GM23338 (cell line): ENCODE data around the gene TIGAR. TPM values are rescaled to one million over a fixed set of nuclear protein-coding genes. Genes with fewer than 3 reads are reported as not detected.

Experiments
- ATAC-seq: fragments of 200-7000 bp; cut with Tn5 transposase; 3 replicates; pipeline ENCODE4 v1.9.1; 2020
- DNase-seq: peaks from one replicate; pipeline ENCODE4 v3.0.0-alpha.2; 2015; ENCODE audit warnings: low spot score
- H2AFZ ChIP-seq: fragments of 200-600 bp; sonication (generic); 2 replicates; pipeline ENCODE4 v1.8.0; 2016; ENCODE audit warnings: antibody characterized with exemption, mild to moderate bottlenecking, moderate library complexity
- H3F3A ChIP-seq: fragments of 200-600 bp; sonication (generic); replicated peaks from 2 replicates; pipeline ENCODE4 v1.8.0; 2017; ENCODE audit warnings: antibody characterized with exemption, mixed run types, low read depth
- H3K27ac ChIP-seq: fragments of 200-600 bp; sonication (generic); 2 replicates; pipeline ENCODE4 v1.6.1; 2016; ENCODE audit warnings: low read depth
- H3K27me3 ChIP-seq: fragments of 200-600 bp; sonication (generic); 2 replicates; pipeline ENCODE4 v1.8.0; 2016; ENCODE audit warnings: mild to moderate bottlenecking, mixed run types, moderate library complexity; ENCODE audit not compliant: insufficient read depth
- H3K36me3 ChIP-seq: fragments of 200-600 bp; sonication (generic); 2 replicates; pipeline ENCODE4 v1.8.0; 2016; ENCODE audit warnings: mild to moderate bottlenecking; ENCODE audit not compliant: insufficient read depth
- H3K4me1 ChIP-seq: fragments of 200-600 bp; sonication (generic); 2 replicates; pipeline ENCODE4 v1.8.0; 2016; ENCODE audit warnings: mild to moderate bottlenecking, moderate library complexity; ENCODE audit not compliant: insufficient read depth
- H3K4me2 ChIP-seq: fragments of 200-600 bp; sonication (generic); 2 replicates; pipeline ENCODE4 v1.7.1; 2017; ENCODE audit warnings: mixed run types
- H3K4me3 ChIP-seq: fragments of 200-600 bp; sonication (generic); 2 replicates; pipeline ENCODE4 v1.6.1; 2016; ENCODE audit warnings: mixed run types
- H3K79me2 ChIP-seq: fragments of 200-600 bp; sonication (generic); replicated peaks from 2 replicates; pipeline ENCODE4 v1.8.0; 2017; ENCODE audit warnings: mild to moderate bottlenecking; ENCODE audit not compliant: insufficient read depth
- H3K9me2 ChIP-seq: fragments of 200-600 bp; sonication (generic); 2 replicates; pipeline ENCODE4 v1.8.0; 2017; ENCODE audit not compliant: insufficient read depth
- H4K20me1 ChIP-seq: fragments of 200-600 bp; sonication (generic); replicated peaks from 2 replicates; pipeline ENCODE4 v1.8.0; 2017; ENCODE audit warnings: mild to moderate bottlenecking; ENCODE audit not compliant: insufficient read depth
- H3K27ac Mint-ChIP-seq: 2 replicates; pipeline ENCODE4 v1.8.0; 2020; ENCODE audit warnings: inconsistent platforms, mild to moderate bottlenecking, moderate library complexity, mixed read lengths
- H3K27me3 Mint-ChIP-seq: 3 replicates; pipeline ENCODE4 v1.8.0; 2022; ENCODE audit warnings: low read depth, mild to moderate bottlenecking, moderate library complexity, mixed read lengths, inconsistent platforms; ENCODE audit not compliant: insufficient read depth, poor library complexity
- H3K36me3 Mint-ChIP-seq: 3 replicates; pipeline ENCODE4 v1.8.0; 2021; ENCODE audit warnings: low read depth, mild to moderate bottlenecking, inconsistent platforms, moderate library complexity, mixed read lengths
- H3K4me1 Mint-ChIP-seq: 3 replicates; pipeline ENCODE4 v1.8.0; 2020; ENCODE audit warnings: mild to moderate bottlenecking, inconsistent platforms, mixed read lengths
- H3K4me3 Mint-ChIP-seq: 3 replicates; pipeline ENCODE4 v1.8.0; 2021; ENCODE audit warnings: moderate library complexity, mild to moderate bottlenecking, inconsistent platforms, mixed read lengths
- H3K9me3 Mint-ChIP-seq: 3 replicates; pipeline ENCODE4 v1.8.0; 2020; ENCODE audit warnings: moderate library complexity, mild to moderate bottlenecking, inconsistent platforms, mixed read lengths
- CREB1 ChIP-seq: fragments of 250-450 bp; sonication (Bioruptor Pico); IDR thresholded peaks from 2 replicates; pipeline ENCODE4 v1.5.0; 2020; ENCODE audit warnings: low read depth, mild to moderate bottlenecking, moderate library complexity
- EZH2 ChIP-seq: fragments of 200-600 bp; sonication (generic); IDR thresholded peaks from one replicate; pipeline ENCODE4 v1.8.0; 2017; ENCODE audit warnings: antibody characterized with exemption, mild to moderate bottlenecking, low read depth; ENCODE audit not compliant: unreplicated experiment
- JUNB ChIP-seq: IDR thresholded peaks from one replicate; pipeline ENCODE4 v1.6.1; 2016; ENCODE audit warnings: antibody characterized with exemption; ENCODE audit not compliant: unreplicated experiment
- NANOG ChIP-seq: IDR thresholded peaks from 2 replicates; pipeline ENCODE4 v1.6.1; 2016; ENCODE audit warnings: antibody characterized with exemption, borderline replicate concordance
- POLR2AphosphoS5 ChIP-seq: IDR thresholded peaks from 2 replicates; pipeline ENCODE4 v1.6.1; 2016; ENCODE audit warnings: antibody characterized with exemption, low read depth
- STAT1 ChIP-seq: IDR thresholded peaks from one replicate; pipeline ENCODE4 v1.6.1; 2016; ENCODE audit warnings: antibody characterized with exemption; ENCODE audit not compliant: unreplicated experiment
- ZNF114 ChIP-seq: fragments of 250-450 bp; sonication (Bioruptor Pico); IDR thresholded peaks from 2 replicates; pipeline ENCODE4 v1.5.0; 2020; ENCODE audit warnings: mild to moderate bottlenecking, moderate library complexity
- ZNF331 ChIP-seq: fragments of 250-450 bp; sonication (Bioruptor Pico); IDR thresholded peaks from 2 replicates; pipeline ENCODE4 v1.5.0; 2020; ENCODE audit warnings: low read depth, mild to moderate bottlenecking, moderate library complexity
- polyA plus RNA-seq: library from polyadenylated mRNA; unstranded; fragments of >200 nt; fragmentation: Nextera tagmentation; extraction: Ambion mirVana; gene quantifications from 2 replicates; pipeline ENCODE4 v1.2.1, GENCODE V29; 2016
- total RNA-seq: library from RNA; depleted of rRNA; stranded (reverse); fragments of >200 nt; shearing (Covaris generic); gene quantifications from 2 replicates; pipeline ENCODE4 v1.2.3, GENCODE V29; 2014
- TF ChIP-seq, protein P1 (sequence below): IDR thresholded peaks from 2 replicates; pipeline ENCODE4 v1.6.1; 2016; ENCODE audit warnings: antibody characterized with exemption
- TF ChIP-seq, protein P2 (sequence below): IDR thresholded peaks from one replicate; pipeline ENCODE4 v1.6.1; 2018; ENCODE audit warnings: antibody characterized with exemption; ENCODE audit not compliant: unreplicated experiment

The TIGAR gene
- total and polyA plus RNA-seq, 2 experiments from 2014 or later = 10.4 to 13.3 TPM

DNA sequence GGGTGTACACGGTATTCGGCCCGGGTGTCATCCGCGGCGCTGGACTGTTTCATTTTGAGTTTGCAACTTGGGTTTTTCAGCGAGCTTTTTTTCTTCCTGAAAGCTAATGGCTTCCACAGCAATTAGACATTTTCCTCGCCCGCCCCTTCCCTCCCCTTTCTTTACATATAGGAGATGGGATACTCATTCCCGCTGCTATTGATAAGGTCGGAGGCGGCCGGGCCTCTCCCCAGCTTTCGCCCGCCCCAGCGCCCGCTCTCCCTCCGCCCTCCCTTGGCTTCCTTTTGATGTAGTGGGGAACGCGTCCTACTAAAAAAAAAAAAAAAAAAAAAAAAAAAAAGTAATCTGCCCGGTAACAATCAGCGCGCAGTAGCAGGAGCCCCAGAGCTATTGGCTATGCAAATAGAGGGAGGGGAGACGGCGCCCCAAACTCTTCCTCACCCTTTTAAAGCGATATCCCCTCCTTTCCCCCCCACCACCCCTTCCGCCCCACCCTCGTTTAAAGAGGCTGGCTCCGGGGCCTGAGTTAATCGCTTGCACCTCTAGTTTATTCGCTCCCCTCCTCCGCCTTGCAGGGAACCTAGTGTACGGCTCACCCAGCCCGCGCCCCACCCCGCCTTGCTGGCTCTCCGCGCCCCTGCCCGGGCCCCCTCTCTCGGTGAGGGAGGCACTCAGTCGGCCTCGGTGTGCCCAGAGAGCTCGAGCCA, 49.1 kb upstream of the TIGAR start:
- DNase-seq (peak; percentile 94), ATAC-seq (peak; percentile 24)
- Histone ChIP-seq H3K4me1 (peaks cover 30% of the 10 kb centered on the region), H3K36me3 (peaks cover 10% of the 10 kb centered on the region), H3K27ac (peak overlapping the region; percentile 95), H4K20me1 (peaks cover 11% of the 10 kb centered on the region; the same call in 1 of the 2 replicates), H3K27me3 (peaks cover 33% of the 10 kb centered on the region), H3K4me2 (peak overlapping the region; percentile 100), H3K9me2 (no peaks in the 10 kb centered on the region), H3K79me2 (peaks cover 32% of the 10 kb centered on the region), H3K4me3 (peak overlapping the region; percentile 99), H3F3A (peaks cover 10% of the 10 kb centered on the region), H2AFZ (peak overlapping the region; percentile 72; the same call in 1 of the 2 replicates)
- Mint-ChIP-seq H3K4me3 (peak overlapping the region; percentile 87), H3K9me3 (peaks cover 2% of the 10 kb centered on the region; the same call in 2 of the 3 replicates), H3K27me3 (peaks cover 45% of the 10 kb centered on the region), H3K36me3 (peaks cover 25% of the 10 kb centered on the region), H3K27ac (peak overlapping the region; percentile 92; the same call in 1 of the 2 replicates), H3K4me1 (peaks cover 24% of the 10 kb centered on the region)
- TF ChIP-seq STAT1 = no peak
- no peak for TF ChIP-seq CREB1 (CRISPR knock-in tag)
- 0 out of 2 replicates have a peak, but pooled peaks have one; percentile 54 for TF ChIP-seq POLR2AphosphoS5

DNA sequence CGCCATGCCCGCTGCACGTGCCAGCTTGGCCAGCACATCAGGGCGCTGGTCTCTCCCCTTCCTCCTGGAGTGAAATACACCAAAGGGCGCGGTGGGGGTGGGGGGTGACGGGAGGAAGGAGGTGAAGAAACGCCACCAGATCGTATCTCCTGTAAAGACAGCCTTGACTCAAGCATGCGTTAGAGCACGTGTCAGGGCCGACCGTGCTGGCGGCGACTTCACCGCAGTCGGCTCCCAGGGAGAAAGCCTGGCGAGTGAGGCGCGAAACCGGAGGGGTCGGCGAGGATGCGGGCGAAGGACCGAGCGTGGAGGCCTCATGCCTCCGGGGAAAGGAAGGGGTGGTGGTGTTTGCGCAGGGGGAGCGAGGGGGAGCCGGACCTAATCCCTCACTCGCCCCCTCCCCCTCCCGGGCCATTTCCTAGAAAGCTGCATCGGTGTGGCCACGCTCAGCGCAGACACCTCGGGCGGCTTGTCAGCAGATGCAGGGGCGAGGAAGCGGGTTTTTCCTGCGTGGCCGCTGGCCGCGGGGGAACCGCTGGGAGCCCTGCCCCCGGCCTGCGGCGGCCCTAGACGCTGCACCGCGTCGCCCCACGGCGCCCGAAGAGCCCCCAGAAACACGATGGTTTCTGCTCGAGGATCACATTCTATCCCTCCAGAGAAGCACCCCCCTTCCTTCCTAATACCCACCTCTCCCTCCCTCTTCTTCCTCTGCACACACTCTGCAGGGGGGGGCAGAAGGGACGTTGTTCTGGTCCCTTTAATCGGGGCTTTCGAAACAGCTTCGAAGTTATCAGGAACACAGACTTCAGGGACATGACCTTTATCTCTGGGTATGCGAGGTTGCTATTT, 48.4 kb upstream of the TIGAR start:
- peak overlapping the region; percentile 89 for H3K27ac ChIP-seq
- H3K9me2 ChIP-seq = no peaks in the 10 kb centered on the region
- DNase-seq (peak; percentile 71), ATAC-seq (peak; percentile 2)
- Mint-ChIP-seq H3K36me3 (peaks cover 33% of the 10 kb centered on the region), H3K27ac (peak overlapping the region; percentile 92), H3K4me3 (peak overlapping the region; percentile 87), H3K9me3 (peaks cover 2% of the 10 kb centered on the region; the same call in 2 of the 3 replicates), H3K27me3 (peaks cover 45% of the 10 kb centered on the region), H3K4me1 (peaks cover 28% of the 10 kb centered on the region)
- peaks cover 29% of the 10 kb centered on the region for H3K4me1 ChIP-seq
- TF ChIP-seq POLR2AphosphoS5 = peak; percentile 52
- no peak for TF ChIP-seq NANOG
- H4K20me1 ChIP-seq = peaks cover 17% of the 10 kb centered on the region
- peaks cover 25% of the 10 kb centered on the region for H3K27me3 ChIP-seq
- H3K4me2 ChIP-seq = peak overlapping the region; percentile 87
- H3K36me3 ChIP-seq = peaks cover 15% of the 10 kb centered on the region
- H3F3A ChIP-seq = peaks cover 10% of the 10 kb centered on the region
- peak overlapping the region; percentile 99 for H3K4me3 ChIP-seq
- H2AFZ ChIP-seq = no peak overlapping the region
- peaks cover 39% of the 10 kb centered on the region for H3K79me2 ChIP-seq

DNA sequence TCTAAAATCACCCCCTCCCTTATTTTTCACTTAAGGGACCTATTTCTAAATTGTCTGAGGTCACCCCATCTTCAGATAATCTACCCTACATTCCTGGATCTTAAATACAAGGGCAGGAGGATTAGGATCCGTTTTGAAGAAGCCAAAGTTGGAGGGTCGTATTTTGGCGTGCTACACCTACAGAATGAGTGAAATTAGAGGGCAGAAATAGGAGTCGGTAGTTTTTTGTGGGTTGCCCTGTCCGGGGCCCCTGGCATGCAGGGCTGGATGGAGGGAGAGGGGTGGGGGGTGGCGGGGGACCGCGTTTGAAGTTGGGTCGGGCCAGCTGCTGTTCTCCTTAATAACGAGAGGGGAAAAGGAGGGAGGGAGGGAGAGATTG, 47.8 kb upstream of the TIGAR start:
- DNase-seq = no peak
- Mint-ChIP-seq H3K36me3 (peaks cover 39% of the 10 kb centered on the region), H3K4me1 (peaks cover 29% of the 10 kb centered on the region), H3K4me3 (peak overlapping the region; percentile 87), H3K9me3 (peaks cover 2% of the 10 kb centered on the region; the same call in 2 of the 3 replicates), H3K27me3 (peaks cover 39% of the 10 kb centered on the region), H3K27ac (no peak overlapping the region)
- no peak overlapping the region for H2AFZ ChIP-seq
- peaks cover 15% of the 10 kb centered on the region for H3F3A ChIP-seq
- peaks cover 19% of the 10 kb centered on the region for H3K27me3 ChIP-seq
- H3K79me2 ChIP-seq = peaks cover 45% of the 10 kb centered on the region
- H3K27ac ChIP-seq = no peak overlapping the region; the same call in 1 of the 2 replicates
- peaks cover 23% of the 10 kb centered on the region for H4K20me1 ChIP-seq
- peak overlapping the region; percentile 99 for H3K4me3 ChIP-seq
- peaks cover 21% of the 10 kb centered on the region for H3K36me3 ChIP-seq
- TF ChIP-seq NANOG = no peak
- no peak for TF ChIP-seq ZNF114 (CRISPR knock-in tag)
- no peak for TF ChIP-seq JUNB
- no peak for TF ChIP-seq EZH2
- TF ChIP-seq, protein P1, sequence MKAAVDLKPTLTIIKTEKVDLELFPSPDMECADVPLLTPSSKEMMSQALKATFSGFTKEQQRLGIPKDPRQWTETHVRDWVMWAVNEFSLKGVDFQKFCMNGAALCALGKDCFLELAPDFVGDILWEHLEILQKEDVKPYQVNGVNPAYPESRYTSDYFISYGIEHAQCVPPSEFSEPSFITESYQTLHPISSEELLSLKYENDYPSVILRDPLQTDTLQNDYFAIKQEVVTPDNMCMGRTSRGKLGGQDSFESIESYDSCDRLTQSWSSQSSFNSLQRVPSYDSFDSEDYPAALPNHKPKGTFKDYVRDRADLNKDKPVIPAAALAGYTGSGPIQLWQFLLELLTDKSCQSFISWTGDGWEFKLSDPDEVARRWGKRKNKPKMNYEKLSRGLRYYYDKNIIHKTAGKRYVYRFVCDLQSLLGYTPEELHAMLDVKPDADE = no peak
- no peak for TF ChIP-seq STAT1
- no peak for TF ChIP-seq POLR2AphosphoS5
- TF ChIP-seq, protein P2, sequence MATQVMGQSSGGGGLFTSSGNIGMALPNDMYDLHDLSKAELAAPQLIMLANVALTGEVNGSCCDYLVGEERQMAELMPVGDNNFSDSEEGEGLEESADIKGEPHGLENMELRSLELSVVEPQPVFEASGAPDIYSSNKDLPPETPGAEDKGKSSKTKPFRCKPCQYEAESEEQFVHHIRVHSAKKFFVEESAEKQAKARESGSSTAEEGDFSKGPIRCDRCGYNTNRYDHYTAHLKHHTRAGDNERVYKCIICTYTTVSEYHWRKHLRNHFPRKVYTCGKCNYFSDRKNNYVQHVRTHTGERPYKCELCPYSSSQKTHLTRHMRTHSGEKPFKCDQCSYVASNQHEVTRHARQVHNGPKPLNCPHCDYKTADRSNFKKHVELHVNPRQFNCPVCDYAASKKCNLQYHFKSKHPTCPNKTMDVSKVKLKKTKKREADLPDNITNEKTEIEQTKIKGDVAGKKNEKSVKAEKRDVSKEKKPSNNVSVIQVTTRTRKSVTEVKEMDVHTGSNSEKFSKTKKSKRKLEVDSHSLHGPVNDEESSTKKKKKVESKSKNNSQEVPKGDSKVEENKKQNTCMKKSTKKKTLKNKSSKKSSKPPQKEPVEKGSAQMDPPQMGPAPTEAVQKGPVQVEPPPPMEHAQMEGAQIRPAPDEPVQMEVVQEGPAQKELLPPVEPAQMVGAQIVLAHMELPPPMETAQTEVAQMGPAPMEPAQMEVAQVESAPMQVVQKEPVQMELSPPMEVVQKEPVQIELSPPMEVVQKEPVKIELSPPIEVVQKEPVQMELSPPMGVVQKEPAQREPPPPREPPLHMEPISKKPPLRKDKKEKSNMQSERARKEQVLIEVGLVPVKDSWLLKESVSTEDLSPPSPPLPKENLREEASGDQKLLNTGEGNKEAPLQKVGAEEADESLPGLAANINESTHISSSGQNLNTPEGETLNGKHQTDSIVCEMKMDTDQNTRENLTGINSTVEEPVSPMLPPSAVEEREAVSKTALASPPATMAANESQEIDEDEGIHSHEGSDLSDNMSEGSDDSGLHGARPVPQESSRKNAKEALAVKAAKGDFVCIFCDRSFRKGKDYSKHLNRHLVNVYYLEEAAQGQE = no peak
- no peak for TF ChIP-seq ZNF331 (CRISPR knock-in tag)
- peak overlapping the region; percentile 87 for H3K4me2 ChIP-seq
- H3K4me1 ChIP-seq = peaks cover 29% of the 10 kb centered on the region
- no peak for ATAC-seq
- H3K9me2 ChIP-seq = no peaks in the 10 kb centered on the region
